DOHH2 (cell line): ENCODE results near the gene RSBN1L.

ENCODE experiments used
- CTCF ChIP-seq: fragments of 200-600 bp; sonication (generic); IDR thresholded peaks from one replicate; pipeline ENCODE4 v1.5.1; 2014; ENCODE audit warnings: antibody characterized with exemption, mild to moderate bottlenecking, low read depth, low read length; ENCODE audit not compliant: poor library complexity, severe bottlenecking
- EZH2phosphoT487 ChIP-seq: fragments of 200-600 bp; sonication (generic); IDR thresholded peaks from 2 replicates; pipeline ENCODE4 v1.6.1; 2017; ENCODE audit warnings: borderline replicate concordance, mild to moderate bottlenecking, antibody characterized with exemption, low read length, moderate library complexity, mixed read lengths

GRCh38 chr7:77783111-77783510 lies 86.9 kb downstream of the RSBN1L start:
- TF ChIP-seq CTCF (no peak), EZH2phosphoT487 (no peak)
